ENCODE results near the gene TTC4.

- TF ChIP-seq SMC3 (IDR thresholded peaks at IDR 0.05; ENCODE audit: low read depth, low read length) (no peak), CTCF (conservative IDR thresholded peaks at IDR 0.05; ENCODE audit: low read depth, low read length) (no peak), RFX5 (IDR thresholded peaks at IDR 0.05; ENCODE audit: low read depth, low read length) (no peak)
These were observed 34.3 kb upstream of the TTC4 start for GRCh38 chr1:54681358-54681757.

Data from IMR-90 (cell line).